ENCODE results near the gene SLC6A3. TPM values are rescaled to one million over a fixed set of nuclear protein-coding genes. Genes with fewer than 3 reads are reported as not detected.

The SLC6A3 gene
- total RNA-seq, 1 experiment from 2014 or later = not detected

DNA sequence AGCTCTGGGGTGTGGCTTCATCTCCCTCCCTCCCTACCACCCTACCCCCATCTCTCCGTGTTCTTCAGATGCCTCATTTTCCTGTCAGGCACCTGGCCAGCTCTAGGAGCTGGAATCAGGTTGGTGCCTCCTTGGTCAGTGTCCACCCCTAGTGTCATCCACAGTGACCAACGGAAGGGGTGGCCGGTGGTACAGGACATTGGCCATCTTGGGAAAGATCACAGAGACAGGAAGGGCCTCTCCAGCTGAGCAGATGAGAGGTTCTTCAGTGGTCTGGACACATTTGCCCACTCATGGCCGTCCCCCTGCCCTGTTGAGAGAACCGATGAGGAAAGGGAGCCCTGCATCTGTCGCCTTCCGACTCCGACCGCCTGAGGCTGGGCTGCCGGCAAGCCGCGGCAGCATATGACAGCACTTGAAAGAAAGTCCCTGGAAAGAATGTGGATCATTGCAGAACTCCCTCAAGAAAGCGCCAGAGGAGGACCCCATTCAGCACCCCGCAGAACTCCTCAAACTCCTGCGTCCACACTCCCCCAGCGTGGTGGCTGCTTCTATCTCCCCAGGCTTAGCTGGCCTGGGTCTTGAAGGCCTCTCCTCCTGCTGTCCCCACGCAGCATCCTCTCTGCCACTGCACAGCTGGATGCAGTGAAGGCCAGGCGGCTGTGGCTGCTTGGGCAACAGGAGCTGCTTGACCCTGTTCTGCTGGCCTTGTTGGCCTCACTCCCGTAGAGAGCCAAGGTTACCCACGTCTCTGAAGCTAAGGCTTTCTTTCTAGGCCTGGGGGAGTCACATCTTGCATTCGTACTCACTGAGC is 98.4 kb downstream of the SLC6A3 start:
- TF ChIP-seq, protein P1, sequence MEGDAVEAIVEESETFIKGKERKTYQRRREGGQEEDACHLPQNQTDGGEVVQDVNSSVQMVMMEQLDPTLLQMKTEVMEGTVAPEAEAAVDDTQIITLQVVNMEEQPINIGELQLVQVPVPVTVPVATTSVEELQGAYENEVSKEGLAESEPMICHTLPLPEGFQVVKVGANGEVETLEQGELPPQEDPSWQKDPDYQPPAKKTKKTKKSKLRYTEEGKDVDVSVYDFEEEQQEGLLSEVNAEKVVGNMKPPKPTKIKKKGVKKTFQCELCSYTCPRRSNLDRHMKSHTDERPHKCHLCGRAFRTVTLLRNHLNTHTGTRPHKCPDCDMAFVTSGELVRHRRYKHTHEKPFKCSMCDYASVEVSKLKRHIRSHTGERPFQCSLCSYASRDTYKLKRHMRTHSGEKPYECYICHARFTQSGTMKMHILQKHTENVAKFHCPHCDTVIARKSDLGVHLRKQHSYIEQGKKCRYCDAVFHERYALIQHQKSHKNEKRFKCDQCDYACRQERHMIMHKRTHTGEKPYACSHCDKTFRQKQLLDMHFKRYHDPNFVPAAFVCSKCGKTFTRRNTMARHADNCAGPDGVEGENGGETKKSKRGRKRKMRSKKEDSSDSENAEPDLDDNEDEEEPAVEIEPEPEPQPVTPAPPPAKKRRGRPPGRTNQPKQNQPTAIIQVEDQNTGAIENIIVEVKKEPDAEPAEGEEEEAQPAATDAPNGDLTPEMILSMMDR (IDR thresholded peaks at IDR 0.05; ENCODE audit: insufficient read depth in 1 of 2, low read depth in 1 of 2, low read length in 1 of 2, severe bottlenecking in 1 of 2, unreplicated experiment in 1 of 2) = no peak
- H3K36me3 Mint-ChIP-seq (ENCODE audit: insufficient read depth, unreplicated experiment) = peaks cover 40% of the 10 kb centered on the region
- Histone ChIP-seq H3K36me3 (ENCODE audit: control insufficient read depth, insufficient read depth, low read length) (peaks cover 2% of the 10 kb centered on the region; the same call in 1 of the 2 replicates), H3K4me1 (no peaks in the 10 kb centered on the region), H3K27me3 (replicated peaks; ENCODE audit: control insufficient read depth, insufficient read depth, low read length) (no peaks in the 10 kb centered on the region), H3K9me3 (no peaks in the 10 kb centered on the region), H3K4me3 (ENCODE audit: low read depth, low read length) (no peak overlapping the region)
- DNase-seq = no peak
- peak overlapping the region; percentile 69 for H3K27ac Mint-ChIP-seq (ENCODE audit: unreplicated experiment)
- H3K9me3 Mint-ChIP-seq (ENCODE audit: unreplicated experiment) = no peaks in the 10 kb centered on the region
- H3K4me1 Mint-ChIP-seq (ENCODE audit: low read depth, unreplicated experiment) = peaks cover 6% of the 10 kb centered on the region
- H3K4me3 Mint-ChIP-seq (ENCODE audit: unreplicated experiment) = peak overlapping the region; percentile 88
- POLR2A ChIA-PET = no interaction called here
- intact Hi-C loops (cut with micrococcal nuclease; ENCODE audit: unreplicated experiment) = no loop called here
- BruUV-seq (replicated peaks) = no TSS peak
- H3K27me3 Mint-ChIP-seq (ENCODE audit: insufficient read depth, unreplicated experiment) = peaks cover 2% of the 10 kb centered on the region
- CTCF ChIA-PET = interaction anchor here (0.7 kb wide), 1 partner anchor 177 kb away, joined by 4 read pairs; no protein-coding TSS in a partner anchor

DNA sequence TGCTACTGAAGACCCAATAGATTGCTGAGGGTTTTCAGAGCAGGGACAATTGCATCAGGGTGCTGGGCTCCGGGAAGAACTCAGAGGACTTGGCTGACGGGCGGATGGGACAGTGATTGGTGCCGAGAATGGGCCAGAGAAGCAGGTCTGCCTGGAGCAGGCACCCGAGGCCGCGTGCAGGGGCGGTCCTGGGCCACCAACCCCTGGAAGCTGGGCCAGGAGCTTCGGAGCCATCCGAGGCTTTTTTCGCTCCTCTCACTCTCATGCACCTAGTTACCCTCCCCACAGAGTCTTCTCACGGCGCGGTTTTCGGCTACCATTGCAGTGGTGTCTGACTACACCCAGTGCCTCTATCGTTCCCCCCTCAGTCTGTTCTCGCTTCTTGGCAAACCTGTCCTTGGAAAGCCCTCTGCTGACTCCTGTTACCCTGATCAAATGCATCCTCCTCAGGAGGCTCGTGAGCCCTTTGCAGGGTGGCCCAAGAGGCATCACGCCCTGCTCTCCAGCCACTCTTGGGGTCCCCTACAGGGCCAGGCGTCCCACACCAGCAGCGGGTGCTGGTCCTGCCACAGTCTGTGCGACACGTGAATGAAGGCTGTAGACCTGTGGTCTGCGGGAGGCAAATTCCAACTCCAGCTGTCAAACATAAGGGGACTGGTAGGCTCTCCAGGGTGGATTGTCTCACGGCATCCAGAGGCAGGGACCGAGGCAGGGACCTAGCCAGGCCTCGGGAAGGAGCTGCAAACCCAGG is 99.2 kb downstream of the SLC6A3 start:
- Mint-ChIP-seq H3K27me3 (ENCODE audit: insufficient read depth, unreplicated experiment) (no peaks in the 10 kb centered on the region), H3K4me1 (ENCODE audit: low read depth, unreplicated experiment) (peaks cover 6% of the 10 kb centered on the region), H3K4me3 (ENCODE audit: unreplicated experiment) (peak overlapping the region; percentile 88), H3K36me3 (ENCODE audit: insufficient read depth, unreplicated experiment) (peaks cover 47% of the 10 kb centered on the region), H3K27ac (ENCODE audit: unreplicated experiment) (peak overlapping the region; percentile 69), H3K9me3 (ENCODE audit: unreplicated experiment) (no peaks in the 10 kb centered on the region)
- H3K4me3 ChIP-seq (ENCODE audit: low read depth, low read length) = peak overlapping the region; percentile 78
- H3K4me1 ChIP-seq = no peaks in the 10 kb centered on the region
- ChIA-PET CTCF (no interaction called here), POLR2A (no interaction called here)
- no peaks in the 10 kb centered on the region for H3K9me3 ChIP-seq
- H3K27me3 ChIP-seq (replicated peaks; ENCODE audit: control insufficient read depth, insufficient read depth, low read length) = no peaks in the 10 kb centered on the region
- no TSS peak for BruUV-seq (replicated peaks)
- no peak for DNase-seq
- intact Hi-C loops (cut with micrococcal nuclease; ENCODE audit: unreplicated experiment) = no loop called here
- peaks cover 2% of the 10 kb centered on the region; the same call in 1 of the 2 replicates for H3K36me3 ChIP-seq (ENCODE audit: control insufficient read depth, insufficient read depth, low read length)
- TF ChIP-seq, protein P1 (IDR thresholded peaks at IDR 0.05; ENCODE audit: insufficient read depth in 1 of 2, low read depth in 1 of 2, low read length in 1 of 2, severe bottlenecking in 1 of 2, unreplicated experiment in 1 of 2) = no peak

DNA sequence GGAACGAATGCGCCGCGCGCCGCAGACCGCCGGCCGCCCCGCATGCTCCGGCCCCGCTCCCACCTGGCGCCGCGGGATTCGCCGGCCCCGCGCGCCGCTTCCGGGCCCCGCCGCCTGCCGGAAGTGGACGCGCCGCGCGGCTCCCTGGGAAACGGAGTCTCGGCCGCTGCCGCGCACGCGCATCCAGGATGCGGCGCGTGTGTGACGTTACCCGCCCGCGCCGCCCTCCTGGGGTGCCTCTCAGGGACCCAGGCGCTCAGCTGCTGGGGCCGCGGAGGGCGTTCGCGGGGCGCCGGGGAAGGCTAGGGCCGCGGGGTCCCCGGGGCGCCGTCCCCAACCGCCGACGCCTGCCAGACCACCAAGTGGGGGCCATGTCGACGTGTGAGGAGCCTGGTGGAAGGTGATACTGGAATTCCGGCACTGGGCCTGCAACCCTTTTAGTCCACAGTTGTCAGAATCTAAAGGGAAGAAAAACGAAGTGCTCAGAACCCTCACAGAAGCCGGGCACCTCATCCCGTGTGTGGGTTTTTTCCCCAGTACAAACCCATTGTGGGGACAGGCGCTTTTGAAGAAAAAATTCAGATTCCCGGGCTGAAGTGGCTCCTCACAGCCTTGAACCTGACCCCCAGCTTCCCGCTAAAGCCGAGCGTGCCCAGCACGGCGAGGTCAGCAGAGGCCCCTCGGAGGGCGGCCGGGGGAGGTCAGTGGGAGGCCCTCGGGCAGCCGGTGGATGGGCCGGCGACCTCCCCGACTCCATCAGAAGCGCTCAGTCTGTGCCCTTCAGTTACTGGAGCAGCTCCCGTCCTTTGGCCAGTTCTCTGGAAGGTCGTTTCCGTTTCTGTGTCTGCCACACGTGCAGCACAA is 100.0 kb downstream of the SLC6A3 start, which contains the start of gene CLPTM1L:
Gene CLPTM1L (minus strand): TSS at position 125 of the 864 bp plus-strand sequence. CDS start 258 bp downstream, outside the sequence.
- peak within 1 kb of the TSS; percentile 69 for H3K27ac Mint-ChIP-seq (ENCODE audit: unreplicated experiment)
- ChIA-PET POLR2A (no interaction called here), CTCF (interaction anchor here (0.6 kb wide), 1 partner anchor 137 kb away, joined by 6 read pairs; no protein-coding TSS in a partner anchor)
- TF ChIP-seq, protein P1 (IDR thresholded peaks at IDR 0.05; ENCODE audit: insufficient read depth in 1 of 2, low read depth in 1 of 2, low read length in 1 of 2, severe bottlenecking in 1 of 2, unreplicated experiment in 1 of 2) = no peak
- peaks cover 6% of the 10 kb centered on the region for H3K4me1 Mint-ChIP-seq (ENCODE audit: low read depth, unreplicated experiment)
- intact Hi-C loops (cut with micrococcal nuclease; ENCODE audit: unreplicated experiment) = no loop called here
- H3K36me3 Mint-ChIP-seq (ENCODE audit: insufficient read depth, unreplicated experiment) = peaks cover 51% of the 10 kb centered on the region
- Histone ChIP-seq H3K4me1 (no peaks in the 10 kb centered on the region), H3K36me3 (ENCODE audit: control insufficient read depth, insufficient read depth, low read length) (peaks cover 2% of the 10 kb centered on the region), H3K27me3 (replicated peaks; ENCODE audit: control insufficient read depth, insufficient read depth, low read length) (no peaks in the 10 kb centered on the region), H3K9me3 (no peaks in the 10 kb centered on the region), H3K4me3 (ENCODE audit: low read depth, low read length) (peak within 1 kb of the TSS; percentile 78)
- TSS peak; percentile 64 for BruUV-seq (replicated peaks)
- H3K9me3 Mint-ChIP-seq (ENCODE audit: unreplicated experiment) = no peaks in the 10 kb centered on the region
- no peaks in the 10 kb centered on the region for H3K27me3 Mint-ChIP-seq (ENCODE audit: insufficient read depth, unreplicated experiment)
- H3K4me3 Mint-ChIP-seq (ENCODE audit: unreplicated experiment) = peak within 1 kb of the TSS; percentile 88
- DNase-seq = peak; percentile 76 to 90

Data from Caco-2 (cell line).